Heart right ventricle (tissue), 16 donors: ENCODE data around the gene GMDS. TPM values are rescaled to one million over a fixed set of nuclear protein-coding genes. Genes with fewer than 3 reads are reported as not detected.
A peak's percentile ranks its signal among the peaks of the same experiment; 100 is the strongest.

Experiments
- ATAC-seq, 8 donors: fragments of 200-7000 bp; cut with Tn5 transposase; one replicate each; pipeline ENCODE4 v1.9.1; 2020; ENCODE audit warnings: mild to moderate bottlenecking in 8 of 8, moderate library complexity in 8 of 8, moderate number of reproducible peaks in 1 of 8
- DNase-seq, 2 donors: peaks; one replicate each; pipeline ENCODE4 v3.0.0-alpha.2; 2020
- H3K27ac ChIP-seq, 10 donors: fragments of 200-600 bp; sonication (generic) in 2 of 10; one replicate each; pipeline versions ENCODE4 v1.5.0 to v1.8.0; 2020 to 2022; ENCODE audit warnings: mild to moderate bottlenecking in 3 of 10
- H3K27me3 ChIP-seq, 7 donors: fragments of 200-600 bp; one replicate each; pipeline ENCODE4 v1.8.0; 2021 to 2022; ENCODE audit warnings: mild to moderate bottlenecking in 2 of 7
- H3K36me3 ChIP-seq, 9 donors: fragments of 200-600 bp; sonication (generic) in 1 of 9; one replicate each; pipeline versions ENCODE4 v1.5.0 to v1.8.0; 2020 to 2022; ENCODE audit warnings: mild to moderate bottlenecking in 2 of 9
- H3K4me1 ChIP-seq, 9 donors: fragments of 200-600 bp; sonication (generic) in 1 of 9; one replicate each; pipeline versions ENCODE4 v1.5.0 to v1.8.0; 2020 to 2022; ENCODE audit warnings: mild to moderate bottlenecking in 4 of 9
- H3K4me3 ChIP-seq, 10 donors: fragments of 200-600 bp; sonication (generic) in 2 of 10; one replicate each; pipeline versions ENCODE4 v1.5.0 to v1.8.0; 2020 to 2022; ENCODE audit warnings: mild to moderate bottlenecking in 7 of 10, moderate library complexity in 2 of 10
- H3K9me3 ChIP-seq, 11 donors: fragments of 200-600 bp in 10 of 11; sonication (generic) in 2 of 11; one replicate each; pipeline versions ENCODE4 v1.5.0 to v1.8.0; 2013 to 2022; ENCODE audit warnings: mild to moderate bottlenecking in 2 of 11, control low read depth in 1 of 11, moderate library complexity in 1 of 11
- WGBS, 2 donors: extraction: QIAGEN DNeasy Blood & Tissue Kit; methylation state at CpG; one replicate each; pipeline ENCODE4 v1.1.7; 2013; ENCODE audit warnings: inconsistent platforms in 1 of 2; 5-methylcytosine and 5-hydroxymethylcytosine counted together
- intact Hi-C, 10 donors: fragments of 100-400 bp; cut with DNase I; formaldehyde crosslinking; loops; one replicate each; pipeline versions ENCODE4 v1.11.1 to v1.14.2; 2022
- polyA plus RNA-seq, 2 donors: library from polyadenylated mRNA; stranded (reverse); fragments of 200-250 nt; gene quantifications; one replicate each; pipeline ENCODE4 v1.2.3, GENCODE V29; 2013
- total RNA-seq, 10 donors: library from RNA; stranded (reverse); fragmentation: NEBNext Ultra II Directional in 3 of 10; extraction: Animal tissue kit (Norgen Biotek cat#: 25700) in 3 of 10; gene quantifications; one replicate each; pipeline versions ENCODE4 v1.2.1 to v1.2.4, GENCODE V29; 2021 to 2023
- TF ChIP-seq, protein P1 (sequence below), 9 donors: fragments of 200-600 bp; sonication (generic) in 2 of 9; IDR thresholded peaks; one replicate each; pipeline versions ENCODE4 v1.5.0 to v1.8.0; 2021 to 2022; ENCODE audit warnings: antibody characterized with exemption in 9 of 9, mild to moderate bottlenecking in 5 of 9, moderate library complexity in 1 of 9
- donor health status: Arrhythmogenic right ventricular cardiomyopathy.
- donor health status: ischemic (EF 13 %, LVEDD 7.1; RV severe dilation, severe dysfunction).
- donor health status: healthy with polysubstance abuse.
- donor health status: DM: no; HTN: yes; CAD: no.
- donor health status: DM: no; HTN: no; CAD: no.
- donor health status: ischemic (EF 25% LVEDD 6.9; RV normal size, moderate dysfunction).
- donor health status: ischemic (EF 25% LVEDD 5.7; RV mildly dilated, moderate dysfunction).
- donor health status: healthy.
- donor health status: DM: yes; HTN: yes; CAD: no.
- donor health status: Ischemic cardiomyopathy.
- donor health status: ischemic (EF 35%, LVEDD 5.7; RV mildly dilated, moderate dysfunction).
- donor health status: nonischemic (EF 11% LVEDD 7.7; RV severe dilation, severe dysfunction).
- donor health status: DM: yes; HTN: yes; CAD: no.
- donor health status: PGD.
- donor health status: ischemic (EF 29% LVEDD 5.4; RV normal size, mild dysfunction).
- donor health status: nonischemic (EF 23%, LVEDD 6.1; RV moderate dilation, normal function).

Gene GMDS
- total and polyA plus RNA-seq, 12 donors, result 5.0 to 10.6 (median 6.9) TPM

DNA sequence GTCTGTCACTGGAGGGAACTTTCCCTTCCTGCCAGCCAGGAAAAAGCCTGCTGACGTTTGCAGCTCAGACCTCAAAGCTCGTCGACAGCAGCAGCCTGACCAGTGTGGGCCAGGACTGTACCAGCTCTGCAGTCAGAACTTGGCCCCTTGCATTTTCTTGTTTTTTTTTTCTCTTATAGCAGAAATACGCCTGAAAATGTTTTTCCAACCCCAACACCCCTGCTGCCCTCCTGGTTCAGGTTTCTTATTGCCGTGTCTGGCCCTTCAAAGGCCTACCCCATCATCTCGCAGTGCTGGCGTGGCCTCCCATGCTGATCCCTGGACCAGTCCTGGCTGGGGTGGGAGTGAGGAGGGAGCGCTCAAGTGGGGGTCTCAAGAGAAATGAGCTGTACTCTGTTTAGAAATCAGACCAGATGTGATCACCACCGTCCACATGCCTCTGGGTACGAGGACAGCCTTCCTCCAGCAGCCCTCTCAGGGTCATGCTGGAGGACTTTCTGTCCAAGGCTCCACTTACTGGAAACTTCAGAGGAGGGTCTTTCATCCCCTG is 466.6 kb downstream of the GMDS start:
- TF ChIP-seq, protein P1, sequence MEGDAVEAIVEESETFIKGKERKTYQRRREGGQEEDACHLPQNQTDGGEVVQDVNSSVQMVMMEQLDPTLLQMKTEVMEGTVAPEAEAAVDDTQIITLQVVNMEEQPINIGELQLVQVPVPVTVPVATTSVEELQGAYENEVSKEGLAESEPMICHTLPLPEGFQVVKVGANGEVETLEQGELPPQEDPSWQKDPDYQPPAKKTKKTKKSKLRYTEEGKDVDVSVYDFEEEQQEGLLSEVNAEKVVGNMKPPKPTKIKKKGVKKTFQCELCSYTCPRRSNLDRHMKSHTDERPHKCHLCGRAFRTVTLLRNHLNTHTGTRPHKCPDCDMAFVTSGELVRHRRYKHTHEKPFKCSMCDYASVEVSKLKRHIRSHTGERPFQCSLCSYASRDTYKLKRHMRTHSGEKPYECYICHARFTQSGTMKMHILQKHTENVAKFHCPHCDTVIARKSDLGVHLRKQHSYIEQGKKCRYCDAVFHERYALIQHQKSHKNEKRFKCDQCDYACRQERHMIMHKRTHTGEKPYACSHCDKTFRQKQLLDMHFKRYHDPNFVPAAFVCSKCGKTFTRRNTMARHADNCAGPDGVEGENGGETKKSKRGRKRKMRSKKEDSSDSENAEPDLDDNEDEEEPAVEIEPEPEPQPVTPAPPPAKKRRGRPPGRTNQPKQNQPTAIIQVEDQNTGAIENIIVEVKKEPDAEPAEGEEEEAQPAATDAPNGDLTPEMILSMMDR (IDR thresholded peaks at IDR 0.05), result no peak
- intact Hi-C loops, result no loop called here
- peaks cover 0 to 14% (median 0%) of the 10 kb centered on the region in 9 donors for H3K4me1 ChIP-seq
- peak in 1 of 2 donors; percentile 27 for DNase-seq
- no peak overlapping the region for H3K4me3 ChIP-seq
- 73 to 74% methylated on average over 10 of the region's 10 CpGs for WGBS, 2 donors
- H3K27ac ChIP-seq, result peak overlapping the region in 1 of 10 donors; percentile 30
- peak in 7 of 8 donors; percentile 42 to 85 (median 64) for ATAC-seq
- H3K36me3 ChIP-seq, result no peaks in the 10 kb centered on the region
- no peaks in the 10 kb centered on the region for H3K27me3 ChIP-seq
- H3K9me3 ChIP-seq, result no peaks in the 10 kb centered on the region

DNA sequence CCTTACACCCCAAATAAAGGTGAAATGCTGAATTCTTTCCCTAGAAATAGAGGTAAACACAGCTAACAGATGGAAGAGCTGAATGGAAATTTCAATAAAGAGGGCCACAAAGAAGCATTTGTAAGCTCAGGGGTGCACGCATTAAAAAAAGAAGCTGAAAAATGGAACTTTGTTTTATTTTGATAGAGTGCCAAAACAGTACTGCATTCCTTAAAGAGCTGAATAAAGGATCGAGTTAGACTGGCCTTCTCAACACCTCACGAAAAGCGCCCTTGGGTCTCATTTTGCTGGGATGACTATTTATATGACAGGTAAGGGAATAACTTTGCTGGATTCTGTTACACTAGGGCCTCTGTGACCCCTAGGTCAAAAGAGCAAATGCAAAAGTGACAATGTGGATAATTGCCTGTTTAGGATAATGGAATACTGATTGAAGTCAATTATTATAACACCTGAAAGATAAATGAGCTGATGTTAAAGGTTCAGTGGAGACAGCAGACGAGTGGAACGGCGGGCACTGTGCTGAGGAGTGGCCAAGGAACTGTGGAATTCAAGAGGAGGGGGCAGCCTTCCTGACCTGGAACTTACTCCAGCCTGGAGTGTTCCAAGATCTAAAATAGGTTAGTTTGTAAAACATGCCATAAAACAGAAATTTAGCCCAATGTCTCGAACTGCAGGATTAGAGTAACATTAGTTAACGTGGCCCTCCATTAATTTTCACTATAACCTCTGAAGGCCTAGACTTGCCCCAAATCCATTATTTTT is 467.3 kb downstream of the GMDS start:
- intact Hi-C loops, result no loop called here
- peak in 1 of 8 donors; percentile 23 for ATAC-seq
- 73 to 85% methylated on average over 9 of the region's 9 CpGs for WGBS, 2 donors
- no peak for DNase-seq
- H3K4me1 ChIP-seq, result peaks cover 0 to 14% (median 0%) of the 10 kb centered on the region in 9 donors
- TF ChIP-seq, protein P1 (IDR thresholded peaks at IDR 0.05), result no peak
- H3K4me3 ChIP-seq, result no peak overlapping the region
- H3K9me3 ChIP-seq, result no peaks in the 10 kb centered on the region
- H3K27me3 ChIP-seq, result no peaks in the 10 kb centered on the region
- H3K36me3 ChIP-seq, result no peaks in the 10 kb centered on the region
- no peak overlapping the region for H3K27ac ChIP-seq

DNA sequence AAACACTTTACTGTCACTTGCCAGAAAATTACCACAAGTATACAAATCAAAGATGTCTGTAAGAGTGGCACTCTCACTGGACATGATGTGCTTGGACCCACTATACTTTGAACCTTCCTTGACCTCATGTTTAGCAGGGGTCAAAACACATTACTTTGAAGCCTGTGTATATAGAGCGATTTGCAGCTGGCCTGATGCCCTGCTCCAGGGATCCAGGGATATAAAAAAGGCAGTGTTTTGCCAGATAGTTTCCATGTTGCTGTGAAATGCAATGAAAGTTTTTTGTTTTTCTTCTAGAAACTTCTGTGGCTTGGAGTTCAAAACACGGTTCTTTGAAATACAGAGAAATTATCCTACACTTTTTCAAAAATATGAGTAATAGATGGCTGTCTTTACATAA is 470.0 kb downstream of the GMDS start:
- no peak for DNase-seq
- H3K27ac ChIP-seq, result no peak overlapping the region
- no peak overlapping the region for H3K4me3 ChIP-seq
- intact Hi-C loops, result no loop called here
- no peaks in the 10 kb centered on the region for H3K9me3 ChIP-seq
- no peak for ATAC-seq
- H3K36me3 ChIP-seq, result no peaks in the 10 kb centered on the region
- peaks cover 0 to 19% (median 0%) of the 10 kb centered on the region in 9 donors for H3K4me1 ChIP-seq
- 87 to 95% methylated on average over 2 of the region's 2 CpGs for WGBS, 2 donors
- H3K27me3 ChIP-seq, result no peaks in the 10 kb centered on the region
- TF ChIP-seq, protein P1 (IDR thresholded peaks at IDR 0.05), result no peak

DNA sequence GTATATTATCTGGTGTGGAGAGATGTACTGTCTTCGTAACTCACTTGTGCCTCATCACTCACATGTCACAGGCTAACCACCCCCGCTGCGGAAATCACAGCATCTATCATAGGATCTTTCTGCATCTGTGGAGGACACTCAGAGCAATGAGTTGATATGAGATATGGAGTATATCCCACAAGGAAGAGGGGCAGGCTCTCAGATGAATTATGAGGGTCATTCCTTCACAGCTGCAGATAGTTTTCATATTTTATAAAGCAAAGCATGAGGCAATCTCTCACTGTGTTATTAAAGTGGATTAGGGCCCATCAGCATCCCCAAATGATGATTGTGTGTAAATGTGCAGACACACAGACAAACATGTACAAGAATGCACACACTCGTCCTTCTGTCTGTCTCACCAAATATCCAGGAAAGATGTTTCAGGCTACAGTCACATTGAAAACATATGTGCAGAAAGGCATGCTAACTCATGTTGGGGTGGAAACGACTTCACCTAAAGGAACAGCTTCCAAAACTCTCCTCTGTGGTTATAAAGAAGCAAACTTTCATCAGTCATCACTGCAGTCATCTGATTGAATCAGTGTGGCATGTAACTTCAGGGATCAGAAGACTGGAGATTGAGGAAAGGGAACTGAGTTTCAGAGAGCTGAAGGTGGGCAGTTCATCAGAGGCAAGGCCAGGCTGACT is 471.0 kb downstream of the GMDS start:
- 91 to 92% methylated on average over 5 of the region's 5 CpGs for whole genome bisulfite sequencing, 2 donors
- TF ChIP-seq, protein P1 (IDR thresholded peaks at IDR 0.05), result no peak
- Histone ChIP-seq H3K27me3 (no peaks in the 10 kb centered on the region), H3K4me1 (peaks cover 0 to 25% (median 0%) of the 10 kb centered on the region in 9 donors), H3K27ac (no peak overlapping the region), H3K36me3 (no peaks in the 10 kb centered on the region), H3K4me3 (no peak overlapping the region), H3K9me3 (no peaks in the 10 kb centered on the region)
- intact Hi-C loops, result no loop called here
- ATAC-seq (no peak), DNase-seq (no peak)
